ENCODE data around the gene RUVBL1.
A peak's percentile ranks its signal among the peaks of the same experiment; 100 is the strongest.

RUVBL1 gene

DNA sequence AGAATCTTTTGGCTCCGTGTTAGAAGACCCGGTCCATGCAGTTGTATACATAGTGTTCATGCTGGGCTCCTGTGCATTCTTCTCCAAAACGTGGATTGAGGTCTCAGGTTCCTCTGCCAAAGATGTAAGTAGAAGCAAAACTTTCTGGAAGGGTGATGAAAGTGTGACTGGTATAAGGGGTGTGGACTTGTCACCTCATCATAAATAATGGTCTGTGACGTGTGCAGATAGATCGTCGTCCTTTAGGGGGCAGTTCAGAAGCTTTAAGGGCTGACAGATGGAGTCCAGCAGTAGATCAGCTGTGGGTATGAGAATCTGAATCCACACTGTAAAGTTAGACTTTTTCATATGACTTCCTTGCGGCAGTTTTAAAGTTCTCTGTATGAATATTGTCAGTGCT lies 56.1 kb downstream of the RUVBL1 start:
- DNase-seq (ENCODE audit: low read depth): no peak

DNA sequence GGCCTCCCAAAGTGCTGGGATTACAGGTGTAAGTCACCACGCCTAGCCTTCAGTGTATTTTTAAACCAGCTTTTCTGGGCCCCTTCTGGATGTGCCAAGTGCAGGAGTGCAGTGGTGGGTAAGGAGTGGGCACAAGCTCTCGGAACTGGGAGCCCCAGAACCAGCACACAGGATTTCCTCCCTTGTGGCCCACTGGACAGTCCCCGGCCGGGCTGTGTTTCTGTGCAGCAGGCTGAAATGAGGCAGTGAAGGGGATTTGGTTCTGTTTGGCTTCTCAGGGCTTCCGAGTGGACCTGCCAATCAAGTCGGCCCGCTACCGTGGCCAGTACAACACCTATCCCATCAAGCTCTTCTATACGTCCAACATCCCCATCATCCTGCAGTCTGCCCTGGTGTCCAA lies 56.9 kb downstream of the RUVBL1 start:
- DNase-seq (ENCODE audit: low read depth): no peak

DNA sequence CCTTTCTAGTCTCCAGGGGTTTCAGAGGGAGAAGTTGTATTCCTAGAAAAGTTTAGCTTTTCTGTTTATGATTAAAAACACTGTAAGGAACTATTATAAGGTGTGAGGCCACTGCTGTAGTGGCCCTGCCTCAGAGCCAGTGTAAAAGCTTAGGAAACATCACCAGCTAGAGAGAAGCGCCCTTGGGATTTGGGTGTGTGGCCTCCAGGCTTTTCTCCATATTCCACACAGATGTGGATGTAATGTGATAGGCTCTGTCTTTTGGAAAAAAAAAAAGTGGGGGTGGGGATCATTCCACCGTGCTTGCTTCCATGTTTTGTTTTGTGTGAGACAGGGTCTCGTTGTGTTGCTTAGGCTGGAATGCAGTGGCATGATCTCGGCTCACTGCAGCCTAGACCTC lies 57.5 kb downstream of the RUVBL1 start:
- DNase-seq (ENCODE audit: low read depth): no peak

DNA sequence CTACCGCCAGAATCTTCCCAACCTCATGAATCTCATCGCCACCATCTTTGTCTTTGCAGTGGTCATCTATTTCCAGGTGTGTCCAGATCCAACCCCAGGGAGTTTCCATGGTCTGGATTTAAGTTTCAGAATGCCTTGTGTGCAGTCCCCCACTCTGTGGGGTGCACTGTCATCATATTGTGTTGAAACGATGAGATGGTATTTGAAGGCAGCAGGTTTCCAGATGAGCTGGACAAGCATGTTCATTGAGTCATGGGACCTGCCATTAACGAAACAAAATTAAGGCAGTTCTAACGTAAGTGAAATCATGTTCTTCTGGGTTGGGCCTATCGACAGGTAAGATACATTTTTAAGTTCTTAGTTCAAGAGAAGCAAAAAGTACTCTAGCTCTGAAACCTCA lies 58.6 kb downstream of the RUVBL1 start:
- DNase-seq (ENCODE audit: low read depth): no peak

DNA sequence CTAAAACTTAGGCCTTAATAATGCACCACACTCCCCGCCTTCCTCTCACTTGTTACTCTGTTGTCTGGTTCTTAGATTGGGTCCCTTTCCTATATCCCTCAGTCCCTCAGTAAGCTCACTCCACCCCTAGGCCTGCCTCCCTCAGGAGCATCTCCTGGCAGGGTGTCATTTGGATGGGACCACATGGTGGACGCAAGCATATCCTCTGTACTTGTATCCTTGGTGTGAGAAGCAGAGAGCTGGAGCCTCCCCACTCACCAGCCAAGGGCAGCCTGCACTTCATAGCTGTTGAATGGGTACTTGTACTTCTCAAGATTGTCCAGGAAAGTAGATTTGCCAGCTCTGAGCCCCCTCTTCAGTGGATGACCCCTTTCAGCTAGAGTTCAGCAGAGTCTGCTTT lies 59.7 kb downstream of the RUVBL1 start:
- DNase-seq (ENCODE audit: low read depth): no peak

DNA sequence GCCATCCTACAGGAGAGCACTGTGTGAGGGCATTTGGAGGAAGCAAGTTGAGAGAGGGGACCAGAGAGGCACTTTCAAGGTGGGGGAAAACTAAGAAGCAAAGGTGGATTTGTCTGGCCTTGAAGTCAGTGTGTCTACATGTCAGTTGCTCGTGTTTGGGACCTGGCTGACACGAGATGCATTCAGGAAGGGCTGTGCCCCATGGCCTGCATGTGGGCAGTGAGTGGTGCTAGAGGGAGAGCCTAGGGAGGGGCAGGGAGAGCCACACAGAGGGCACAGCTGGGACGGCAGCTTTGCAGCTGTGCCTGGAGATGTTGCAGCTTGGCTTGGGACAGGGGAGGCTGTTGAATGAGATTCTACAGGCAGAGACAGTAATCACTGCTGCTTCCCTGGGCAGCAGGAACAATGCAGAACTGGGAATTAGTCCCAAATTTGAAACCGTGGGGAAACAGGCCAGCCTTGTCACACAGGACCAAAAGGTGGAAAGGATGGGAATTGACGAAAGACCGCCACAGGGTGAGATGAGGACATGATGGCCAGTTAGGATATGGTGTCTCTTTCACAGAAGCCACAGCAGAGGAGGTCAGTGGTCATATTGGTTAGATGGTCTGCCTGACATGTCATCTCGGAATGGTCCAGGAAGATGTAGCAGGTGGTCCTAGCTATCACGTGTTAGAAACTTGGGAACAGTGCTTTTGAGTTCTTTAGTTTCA lies 61.4 kb downstream of the RUVBL1 start:
- DNase-seq (ENCODE audit: low read depth): no peak

DNA sequence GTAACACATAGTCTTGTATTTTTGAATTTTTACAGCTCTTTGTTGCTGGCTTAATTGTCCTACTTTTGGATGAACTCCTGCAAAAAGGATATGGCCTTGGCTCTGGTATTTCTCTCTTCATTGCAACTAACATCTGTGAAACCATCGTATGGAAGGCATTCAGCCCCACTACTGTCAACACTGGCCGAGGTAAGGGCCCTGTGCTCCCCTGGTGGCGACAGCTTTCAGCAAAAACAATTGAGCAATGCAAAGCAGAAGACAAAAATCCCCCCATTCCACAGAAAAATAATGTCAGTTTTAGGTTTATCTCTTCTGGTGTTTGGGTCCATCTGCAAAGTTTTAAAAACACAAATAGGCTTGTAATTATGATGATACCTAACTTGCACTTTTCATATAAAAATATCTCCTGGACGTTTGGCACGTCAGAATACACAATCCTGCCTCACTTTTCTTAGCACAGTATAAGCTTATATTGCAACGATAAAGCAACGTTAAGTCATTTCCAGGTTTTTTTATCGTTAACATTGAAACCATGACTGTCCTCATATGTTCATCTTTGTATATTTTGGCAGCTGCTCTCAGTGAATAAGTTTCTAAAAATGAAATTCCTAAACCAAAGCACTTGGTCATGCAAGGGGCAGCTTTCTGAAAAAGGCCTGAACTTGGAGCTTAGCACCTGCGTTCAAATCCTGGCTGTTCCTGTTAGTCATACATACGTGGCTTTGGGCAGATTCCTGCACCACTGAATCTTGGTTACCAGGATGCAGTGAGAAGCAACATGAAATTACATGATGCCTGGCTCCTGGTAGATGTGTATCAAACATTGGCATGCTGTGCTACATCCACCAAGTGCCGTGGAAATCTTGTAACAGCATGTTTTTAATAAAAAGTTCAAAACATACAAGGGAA lies 62.9 kb downstream of the RUVBL1 start:
- peak; percentile 75 for DNase-seq (ENCODE audit: low read depth)

DNA sequence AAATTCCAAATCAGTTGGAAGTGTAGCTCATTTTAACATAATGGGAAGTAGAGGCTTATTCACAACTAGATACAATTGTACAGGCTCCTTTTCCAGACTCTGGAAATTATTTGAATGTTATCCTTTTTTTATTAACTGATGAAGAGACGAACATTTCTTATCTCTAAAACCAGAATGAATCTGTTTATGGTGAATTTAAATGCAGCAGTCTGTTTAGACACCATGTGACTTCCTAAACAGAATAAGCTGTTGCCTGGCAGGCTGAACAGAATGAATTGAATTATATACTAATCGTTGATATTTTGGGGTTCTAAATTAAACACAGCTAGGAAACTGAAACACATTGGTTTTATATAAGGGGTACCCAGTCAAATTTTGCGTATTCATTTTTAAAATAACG lies 67.4 kb downstream of the RUVBL1 start:
- DNase-seq (ENCODE audit: low read depth): no peak

DNA sequence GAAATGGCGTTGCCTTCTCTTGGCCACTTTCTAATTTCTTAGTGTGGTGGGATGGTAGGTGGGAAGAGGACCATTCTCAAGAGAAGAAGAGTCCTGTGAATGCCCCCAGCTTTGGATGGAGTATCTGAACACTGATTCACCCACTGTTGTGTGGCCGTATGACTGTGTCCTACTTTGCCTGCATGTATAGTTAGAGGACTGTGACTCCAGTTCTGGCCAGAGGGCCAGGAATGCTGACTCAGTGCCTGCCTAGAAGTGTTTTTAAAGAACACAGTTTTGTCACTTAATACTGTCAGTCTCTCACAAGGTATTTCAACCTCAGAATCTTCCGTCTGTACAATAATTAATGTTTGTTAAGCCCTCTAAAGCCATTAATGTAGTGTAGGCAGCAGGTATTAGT lies 69.2 kb downstream of the RUVBL1 start:
- DNase-seq (ENCODE audit: low read depth): no peak

DNA sequence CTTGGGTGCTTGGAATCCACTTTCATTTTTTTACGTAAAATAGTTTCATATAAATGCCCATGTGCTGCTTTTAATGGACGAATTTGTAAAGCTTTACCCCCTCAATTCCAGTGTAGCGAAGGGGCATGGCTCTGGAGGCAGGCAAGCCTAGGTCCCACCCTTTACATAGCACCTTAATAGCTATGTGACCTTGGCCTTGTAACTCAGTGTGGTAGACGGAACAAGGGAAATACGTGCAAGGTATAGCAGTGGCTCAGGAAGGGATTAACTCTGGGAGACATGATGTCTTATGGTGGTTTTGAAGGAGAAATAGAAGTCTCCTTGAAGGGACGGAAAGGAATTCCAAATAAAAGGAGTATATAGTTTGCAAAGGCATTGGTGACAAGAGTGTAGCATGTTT lies 70.0 kb downstream of the RUVBL1 start:
- no peak for DNase-seq (ENCODE audit: low read depth)

DNA sequence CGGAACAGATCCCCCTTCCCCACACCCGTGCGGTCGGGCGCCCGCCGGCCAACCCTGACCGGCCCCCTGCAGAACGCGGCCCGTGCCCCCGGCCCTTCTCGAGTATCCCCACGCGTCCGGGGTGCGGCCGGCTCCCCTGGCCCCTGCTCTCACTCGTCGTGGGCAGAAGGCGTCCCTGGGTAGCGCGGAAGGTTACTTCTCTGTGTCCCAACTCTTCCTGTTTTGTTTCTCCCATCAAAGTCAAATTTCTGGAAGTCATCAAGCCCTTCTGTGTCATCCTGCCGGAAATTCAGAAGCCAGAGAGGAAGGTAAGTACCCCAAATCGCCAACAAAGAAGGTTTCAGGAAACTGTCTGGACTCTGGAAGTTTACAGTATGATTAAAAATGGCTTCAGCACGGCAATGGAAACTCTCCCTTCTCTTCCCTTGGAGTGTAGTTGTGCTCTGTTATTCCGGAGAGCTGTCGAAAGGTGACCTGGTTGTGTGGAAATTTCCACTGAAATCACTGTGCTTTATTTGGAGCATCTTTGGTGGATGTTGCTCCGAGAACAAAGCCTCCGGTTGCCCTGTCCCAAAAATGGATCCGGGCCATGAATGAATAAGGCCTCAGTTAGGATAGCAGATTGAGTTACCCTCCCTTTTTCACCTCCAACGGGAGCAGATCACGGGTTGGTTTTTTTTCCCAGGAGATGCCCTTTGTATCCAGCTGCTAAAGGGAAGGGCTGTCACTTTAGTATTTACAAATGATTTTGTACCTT lies 70.8 kb downstream of the RUVBL1 start:
- no peak for DNase-seq (ENCODE audit: low read depth)

DNA sequence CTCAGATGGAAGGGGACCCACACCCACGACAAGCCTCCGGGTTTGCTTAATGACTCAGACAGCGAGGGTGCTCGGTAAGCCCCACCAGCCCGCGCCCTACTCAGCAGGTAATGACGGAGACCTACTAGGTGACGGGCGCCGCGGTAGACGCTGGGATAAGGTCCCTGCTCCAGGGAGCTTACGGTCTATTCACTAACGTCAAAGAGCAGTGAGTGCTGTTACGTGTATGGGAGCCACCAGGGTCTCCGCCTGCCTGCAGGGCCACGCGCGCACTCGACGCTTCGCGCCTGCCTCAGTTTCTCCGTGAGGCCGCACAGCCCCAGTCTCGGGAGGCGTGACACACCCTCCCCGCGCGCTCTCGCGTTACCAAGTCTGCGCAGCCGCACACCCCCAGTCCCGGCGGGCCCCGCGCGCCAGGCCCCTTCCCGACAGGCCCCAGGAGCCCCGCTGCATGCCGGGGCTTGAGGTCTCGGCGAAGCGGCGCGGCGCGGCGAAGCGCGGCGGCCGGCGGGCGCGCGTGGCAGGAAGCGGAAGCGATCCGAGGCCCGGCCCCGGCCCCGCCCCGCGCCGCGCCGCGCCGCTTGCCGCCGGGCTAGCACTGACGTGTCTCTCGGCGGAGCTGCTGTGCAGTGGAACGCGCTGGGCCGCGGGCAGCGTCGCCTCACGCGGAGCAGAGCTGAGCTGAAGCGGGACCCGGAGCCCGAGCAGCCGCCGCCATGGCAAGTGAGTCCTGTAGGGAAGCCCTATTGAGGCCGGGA lies 71.6 kb downstream of the RUVBL1 start, which contains the start of gene SEC61A1:
Gene SEC61A1, plus strand, starts transcription at position 601 of the 758 bp plus-strand sequence. Its CDS starts 116 bp downstream, at position 717.
- DNase-seq (ENCODE audit: low read depth): peak; percentile 52

DNA sequence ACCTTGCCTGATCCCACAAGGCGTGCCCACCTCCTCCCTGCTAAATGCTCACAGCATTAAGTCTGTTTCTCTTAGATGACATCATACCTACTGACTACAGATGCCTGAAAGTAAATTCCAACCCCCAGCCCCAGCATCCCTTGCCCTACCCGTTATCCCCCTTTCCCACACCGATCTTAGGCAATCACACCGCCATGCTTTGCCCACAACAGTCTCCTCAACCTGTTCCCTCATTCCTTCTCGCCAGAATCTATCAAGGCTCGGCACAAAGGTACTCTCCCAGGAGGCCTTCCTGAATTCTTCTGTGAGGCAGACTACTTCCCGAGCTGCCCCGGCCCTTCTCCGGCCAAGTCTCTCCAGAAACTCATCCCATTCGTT lies 72.2 kb downstream of the RUVBL1 start:
- DNase-seq (ENCODE audit: low read depth): no peak

DNA sequence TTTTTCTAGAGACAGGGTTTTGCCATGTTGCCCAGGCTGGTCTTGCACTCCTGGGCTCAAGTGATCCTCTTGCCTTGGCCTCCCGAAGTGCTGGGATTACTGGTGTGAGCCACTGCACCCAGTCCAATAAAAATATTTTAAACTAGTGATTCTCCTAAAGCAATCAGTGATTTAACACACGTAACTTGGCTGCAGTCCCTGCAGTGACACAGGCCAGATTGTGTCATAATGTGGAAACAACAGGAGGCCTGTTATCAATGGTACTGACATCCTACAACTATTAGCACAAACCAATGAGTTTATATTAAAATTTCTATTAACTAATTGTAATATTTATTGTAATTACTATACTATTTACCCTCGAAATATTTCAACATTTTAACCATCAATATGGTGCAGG lies 73.0 kb downstream of the RUVBL1 start:
- no peak for DNase-seq (ENCODE audit: low read depth)

DNA sequence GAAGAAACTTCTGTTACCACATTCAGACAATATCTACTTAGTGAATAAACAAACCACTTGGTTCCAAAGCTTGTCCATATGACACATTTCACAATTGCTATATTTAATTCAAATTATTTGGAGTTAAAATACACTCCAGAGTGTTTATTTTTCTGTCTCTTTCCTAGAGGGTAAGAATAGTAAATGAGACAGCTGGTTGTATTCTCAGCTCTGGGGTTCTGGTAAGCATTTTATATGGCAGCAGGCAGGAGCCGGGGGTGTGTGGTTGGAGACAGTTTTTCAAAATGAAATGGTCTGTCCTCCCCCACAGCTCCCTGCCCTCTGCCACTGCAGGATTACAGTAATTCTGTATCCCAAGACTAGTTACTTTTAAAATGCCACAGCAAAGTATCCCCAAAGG lies 82.3 kb downstream of the RUVBL1 start:
- no peak for DNase-seq (ENCODE audit: low read depth)

DNA sequence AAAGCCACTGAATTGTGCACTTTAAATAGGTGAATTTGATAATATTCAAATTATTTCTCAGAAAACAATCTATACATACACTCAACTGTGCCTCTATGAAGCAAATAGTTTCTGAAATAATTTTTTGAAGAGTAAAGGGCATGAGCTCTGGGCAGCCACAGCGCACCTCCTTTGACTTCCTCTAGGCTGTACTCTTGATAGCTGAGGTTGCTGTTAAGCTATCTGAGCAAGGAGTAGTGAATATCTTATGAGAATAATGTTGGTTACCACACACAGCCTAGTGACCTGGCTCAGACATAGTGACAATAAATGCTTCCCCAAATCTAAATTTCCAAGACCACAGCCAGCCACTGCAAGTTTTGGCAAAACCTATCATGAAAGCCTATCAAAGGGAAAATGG lies 83.0 kb downstream of the RUVBL1 start:
- no peak for DNase-seq (ENCODE audit: low read depth)

DNA sequence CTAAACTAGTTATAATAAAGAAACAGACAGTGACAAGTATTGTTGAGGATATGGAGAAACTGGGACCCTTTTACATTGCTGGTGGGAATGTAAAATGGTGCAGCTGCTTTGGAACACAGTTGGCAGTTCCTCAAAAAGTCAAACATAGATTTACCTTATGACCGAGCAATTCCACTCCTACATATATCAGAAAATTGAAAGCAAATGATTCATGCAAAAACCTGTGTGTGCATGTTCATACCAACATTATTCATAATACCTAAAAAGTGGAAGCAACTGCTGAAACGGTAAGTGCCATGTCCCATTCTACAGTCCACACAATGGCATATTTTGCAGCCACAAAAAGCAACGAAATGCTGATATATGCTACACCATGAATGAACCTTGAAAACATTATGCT lies 83.6 kb downstream of the RUVBL1 start:
- no peak for DNase-seq (ENCODE audit: low read depth)

DNA sequence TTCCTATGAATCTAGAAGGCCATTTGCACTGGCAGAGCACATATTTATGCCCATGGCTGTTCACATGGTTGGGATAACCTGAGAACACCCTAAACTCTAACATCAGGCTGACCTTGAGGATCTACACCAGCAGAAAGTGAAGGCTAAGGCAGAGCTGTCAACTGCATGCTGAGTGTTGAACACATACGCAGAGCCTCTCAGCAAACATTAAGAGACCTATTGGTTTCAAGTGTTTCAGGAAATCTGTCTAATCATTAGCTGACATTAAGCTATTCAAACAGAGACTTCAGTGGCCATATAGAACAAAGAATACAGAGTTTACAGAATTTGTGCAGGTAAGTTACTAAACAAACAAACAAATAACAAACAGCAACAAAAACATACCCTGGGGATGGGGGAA lies 87.5 kb downstream of the RUVBL1 start:
- no peak for DNase-seq (ENCODE audit: low read depth)

DNA sequence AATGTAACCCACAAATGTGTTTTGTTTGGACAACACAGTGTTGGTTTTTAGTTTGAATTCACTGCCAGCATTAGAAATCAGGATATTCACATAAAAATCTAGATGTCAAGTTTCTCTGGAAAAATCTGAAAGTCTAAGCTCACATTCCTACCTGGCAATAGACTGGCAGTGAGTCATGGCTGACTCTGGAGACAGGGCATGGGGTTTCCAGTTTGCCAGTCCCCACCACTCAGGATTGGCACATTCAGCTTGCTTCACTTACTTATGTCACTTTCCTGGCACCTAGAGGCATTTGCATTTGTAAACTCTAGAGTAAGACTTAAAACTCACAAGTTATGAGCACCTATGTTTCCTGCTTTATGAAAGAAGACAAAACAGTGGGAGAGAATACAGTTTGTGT lies 90.5 kb downstream of the RUVBL1 start:
- no peak for DNase-seq (ENCODE audit: low read depth)

All from non-pigmented ciliary epithelial cell (primary cell).